GM21360 (cell line): ENCODE results near the gene RASSF9.

Experiments
- ATAC-seq: cut with Tn5 transposase; IDR thresholded peaks from one replicate; pipeline ENCODE4 v1.9.1; 2021; ENCODE audit warnings: mild to moderate bottlenecking, moderate library complexity; ENCODE audit not compliant: unreplicated experiment

The RASSF9 gene

DNA sequence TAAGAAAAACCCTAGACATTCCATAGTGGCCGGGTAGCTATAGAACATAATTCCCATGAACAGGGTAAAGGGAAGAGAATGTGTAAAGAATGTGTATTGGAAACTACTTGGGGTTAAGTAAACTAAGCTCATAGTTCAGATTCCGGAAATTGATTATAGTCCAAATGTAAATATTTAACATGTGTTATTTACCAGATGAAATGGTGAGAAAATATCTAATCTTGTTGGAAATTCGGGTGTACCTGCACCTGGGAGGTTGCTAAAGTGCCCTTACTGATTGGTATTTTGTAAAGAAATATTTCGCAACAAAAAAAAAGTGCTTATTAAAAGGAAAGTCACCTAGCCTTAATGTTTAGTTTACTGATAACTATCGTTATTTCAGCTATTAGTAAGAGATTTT lies 14.4 kb downstream of the RASSF9 start:
- no peak for ATAC-seq

DNA sequence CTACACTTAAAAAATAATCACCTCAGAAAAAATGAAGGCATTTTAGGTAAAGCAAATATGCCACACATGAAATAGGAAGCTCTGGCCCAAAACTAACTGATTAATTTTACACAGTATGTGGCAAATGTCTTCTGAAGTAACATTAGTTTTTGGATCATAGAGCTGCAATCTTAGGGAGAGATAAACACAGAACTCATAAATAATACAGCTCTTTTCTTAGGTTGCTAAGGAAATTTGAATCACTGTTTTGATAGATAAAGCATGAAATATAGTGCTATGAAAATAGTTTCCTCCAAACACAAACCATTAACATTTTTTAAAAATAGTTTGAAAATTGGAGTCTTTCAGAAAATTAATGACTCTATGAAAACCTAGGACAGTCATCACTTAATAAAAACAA lies 15.0 kb downstream of the RASSF9 start:
- no peak for ATAC-seq

DNA sequence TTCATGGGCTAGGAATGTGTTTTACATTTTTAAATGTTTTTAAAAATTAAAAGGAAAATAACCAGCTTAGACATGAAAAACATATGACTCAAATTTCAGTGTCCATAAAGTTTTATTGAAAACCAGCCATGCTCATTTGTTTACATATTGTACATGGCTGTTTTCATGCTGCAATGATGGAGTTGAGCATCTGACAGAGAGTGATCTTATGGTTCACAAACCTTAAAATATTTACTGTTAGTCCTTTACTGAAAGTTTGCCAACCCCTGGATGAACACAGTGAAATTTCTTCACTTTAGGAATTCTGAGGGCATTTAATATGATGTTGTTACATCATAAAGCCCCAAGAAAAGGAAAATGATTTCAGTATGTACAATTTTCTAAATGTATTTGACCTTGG lies 16.1 kb downstream of the RASSF9 start:
- ATAC-seq, result no peak

DNA sequence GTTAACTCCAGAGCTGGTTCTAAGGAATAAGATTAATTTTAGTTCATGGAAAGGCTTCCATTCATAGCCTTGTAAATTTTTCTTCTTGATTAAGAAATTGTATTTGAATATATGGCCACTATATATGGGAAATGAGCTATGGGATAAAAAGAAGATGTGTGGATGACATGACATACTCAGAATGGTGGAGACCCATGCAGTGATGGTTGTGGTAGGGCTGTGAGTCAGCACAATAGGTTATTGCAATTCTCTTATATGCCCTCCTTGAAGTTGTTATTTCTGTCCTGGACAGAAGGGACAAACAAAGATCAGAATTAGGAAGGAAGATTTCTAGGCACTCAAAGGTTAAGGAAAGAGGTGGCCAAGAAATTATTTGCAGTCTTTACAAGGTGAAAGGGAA lies 21.5 kb downstream of the RASSF9 start:
- ATAC-seq, result no peak

DNA sequence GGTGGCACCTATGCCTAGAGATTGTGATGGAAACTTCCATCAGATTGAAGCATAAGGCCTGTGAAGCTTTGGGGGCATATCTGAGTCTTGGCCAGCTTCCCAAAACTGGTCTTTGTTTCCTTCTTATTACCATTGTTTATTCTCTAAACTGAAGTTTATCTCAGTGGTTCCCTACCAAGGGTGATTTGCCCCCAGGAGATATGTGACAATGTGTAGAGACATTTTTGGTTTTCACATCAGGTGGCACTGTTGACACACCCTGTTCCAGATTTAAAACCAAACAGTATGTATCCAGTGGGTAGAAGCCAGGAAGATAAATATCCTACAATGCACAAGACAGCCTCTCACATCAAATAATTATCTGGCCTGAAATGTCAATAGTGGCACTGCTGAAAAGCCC lies 22.1 kb downstream of the RASSF9 start:
- no peak for ATAC-seq

DNA sequence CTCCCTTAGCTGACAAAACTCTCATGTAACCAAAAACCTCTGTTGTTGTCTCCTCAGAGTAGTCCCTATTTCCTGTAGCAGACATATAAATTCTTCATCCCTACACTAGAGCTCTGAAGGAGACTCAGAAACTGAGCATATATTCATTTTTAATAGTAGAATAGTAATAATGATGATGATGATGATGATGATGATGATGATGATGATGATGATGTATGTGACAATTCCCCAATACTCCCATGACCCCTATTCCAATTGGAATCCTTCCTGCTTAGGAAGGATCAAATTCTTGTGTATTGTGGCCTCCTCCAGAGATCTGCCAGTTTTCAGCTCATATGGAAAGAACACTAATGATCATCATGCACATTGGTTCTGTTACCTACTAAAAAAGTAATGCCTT lies 26.7 kb downstream of the RASSF9 start:
- no peak for ATAC-seq

DNA sequence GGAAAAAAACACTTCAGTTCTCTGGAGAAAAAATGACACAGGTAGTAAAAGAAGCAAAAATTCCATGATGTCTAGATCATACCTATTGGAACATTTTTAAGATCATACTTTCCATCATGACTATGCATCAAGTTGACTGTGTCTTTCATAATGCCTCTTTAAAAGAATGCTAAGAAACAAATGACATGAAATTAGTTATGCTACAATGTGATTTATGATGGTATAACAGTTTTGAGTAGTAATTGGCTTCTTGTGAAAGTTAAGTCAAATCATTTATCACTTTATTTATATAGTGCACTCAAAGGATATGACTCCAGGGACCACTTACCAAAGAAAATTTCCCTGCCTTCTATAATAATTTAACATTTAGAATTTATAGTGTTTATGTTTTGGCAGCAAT lies 28.5 kb downstream of the RASSF9 start:
- ATAC-seq, result no peak

DNA sequence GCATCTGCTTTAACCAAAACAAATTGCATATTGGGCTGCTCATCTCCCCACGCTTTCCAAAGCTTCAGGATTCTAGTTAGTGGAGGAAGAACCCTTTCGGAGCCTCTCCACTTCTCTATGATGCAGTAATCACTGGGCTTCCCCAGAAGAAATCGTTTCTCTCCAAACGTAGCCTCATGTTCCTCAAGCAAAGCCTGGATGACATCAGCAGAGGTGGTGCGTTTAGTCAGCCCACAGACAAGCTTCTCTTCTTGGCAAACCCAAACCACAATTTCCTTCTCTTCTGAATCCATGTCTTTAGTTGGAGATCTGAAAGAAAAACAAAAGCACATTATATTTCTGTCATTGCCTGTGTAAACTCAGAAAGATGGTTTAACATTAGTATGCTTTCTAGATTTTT lies 30.6 kb downstream of the RASSF9 start:
- ATAC-seq, result no peak

DNA sequence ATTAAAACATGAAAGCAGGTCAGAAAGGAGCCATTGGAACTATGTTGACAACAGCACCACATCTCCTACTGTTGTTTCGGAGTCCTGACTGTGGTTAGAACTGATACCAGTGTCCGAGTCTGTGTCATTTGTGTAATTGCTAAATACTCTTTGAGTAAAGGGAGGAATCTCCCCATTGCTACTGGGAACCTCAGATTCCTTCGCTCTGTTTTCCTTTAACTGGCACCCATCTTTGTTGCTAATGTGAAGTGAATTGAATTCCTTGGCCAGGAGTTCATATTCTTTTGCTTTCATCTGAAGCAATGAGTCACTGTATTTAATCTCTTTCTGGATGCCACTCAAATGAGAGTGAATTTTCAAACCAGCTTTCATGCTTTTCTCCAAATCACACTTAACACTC lies 31.5 kb downstream of the RASSF9 start:
- ATAC-seq, result no peak

DNA sequence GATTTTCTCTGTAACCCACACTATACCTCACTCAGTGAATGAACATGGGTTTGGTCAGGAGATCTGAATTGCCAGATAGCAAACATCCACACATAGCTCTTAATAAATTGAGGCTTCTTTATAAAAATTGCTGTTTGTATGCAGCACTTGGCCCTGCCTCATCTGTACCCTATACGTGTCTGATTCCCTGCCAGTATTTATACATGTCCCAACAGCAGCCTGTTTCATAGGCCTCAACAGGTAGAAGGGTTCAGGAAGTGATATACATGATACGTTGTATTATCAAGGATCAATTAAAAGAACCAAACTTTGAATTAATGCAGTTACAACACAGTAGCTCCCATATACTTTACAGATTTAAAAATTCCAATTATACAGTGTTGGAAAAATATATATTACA lies 32.3 kb downstream of the RASSF9 start:
- no peak for ATAC-seq

DNA sequence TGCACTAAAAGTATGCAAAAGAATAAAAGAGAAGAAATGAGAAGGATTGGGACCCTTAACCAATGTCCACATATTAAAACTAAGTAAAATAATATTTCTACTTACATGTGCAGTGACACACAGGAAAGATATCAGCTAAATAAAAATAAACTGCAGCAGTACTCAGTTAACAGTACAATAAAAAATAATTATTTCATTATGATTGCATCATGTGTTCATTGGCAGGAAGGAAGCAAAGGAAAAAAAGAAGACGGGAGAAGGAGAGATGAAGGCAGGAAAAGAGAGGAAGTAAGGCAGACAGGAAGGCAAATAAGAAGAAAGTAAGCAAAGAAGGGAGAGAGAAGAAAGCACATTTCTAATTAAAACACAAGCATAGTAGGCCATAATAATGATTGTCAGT lies 33.0 kb downstream of the RASSF9 start:
- no peak for ATAC-seq

DNA sequence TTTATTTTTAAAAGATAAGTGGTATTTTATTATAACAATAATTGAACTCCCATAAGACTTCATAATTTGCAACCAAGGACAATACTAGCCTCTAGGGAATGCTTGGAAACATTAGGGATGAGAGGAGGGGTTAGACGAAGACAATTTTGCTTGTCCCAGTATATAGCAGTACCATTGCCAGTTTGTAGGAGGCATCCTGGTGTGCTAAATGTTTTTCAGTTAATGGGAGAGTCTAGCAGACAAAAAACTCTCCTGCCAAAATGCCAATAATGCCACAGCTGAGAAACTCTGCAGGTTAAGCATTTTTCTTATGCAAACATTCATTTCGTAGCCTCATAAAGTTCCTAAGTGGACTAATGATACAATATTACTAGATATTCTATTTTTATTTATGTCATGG lies 38.1 kb downstream of the RASSF9 start:
- no peak for ATAC-seq

DNA sequence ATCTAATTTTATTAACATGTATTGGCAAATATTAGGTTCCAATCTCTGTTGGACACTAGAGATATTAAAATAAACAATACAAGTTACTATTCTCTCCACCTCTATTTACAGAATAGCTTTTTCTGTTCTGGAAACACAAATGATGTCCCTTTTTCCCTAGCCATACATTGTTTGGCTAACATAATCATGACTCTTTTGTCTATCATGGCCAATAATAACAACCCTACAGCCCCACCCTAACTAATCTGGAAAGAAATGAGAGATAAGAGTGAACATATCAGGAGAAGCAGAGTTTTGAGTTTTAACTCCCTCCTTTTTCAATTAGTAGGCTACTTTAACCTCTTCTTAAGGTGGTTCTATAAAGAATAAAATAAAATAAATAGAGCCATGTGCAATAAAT lies 40.2 kb downstream of the RASSF9 start:
- ATAC-seq, result no peak

DNA sequence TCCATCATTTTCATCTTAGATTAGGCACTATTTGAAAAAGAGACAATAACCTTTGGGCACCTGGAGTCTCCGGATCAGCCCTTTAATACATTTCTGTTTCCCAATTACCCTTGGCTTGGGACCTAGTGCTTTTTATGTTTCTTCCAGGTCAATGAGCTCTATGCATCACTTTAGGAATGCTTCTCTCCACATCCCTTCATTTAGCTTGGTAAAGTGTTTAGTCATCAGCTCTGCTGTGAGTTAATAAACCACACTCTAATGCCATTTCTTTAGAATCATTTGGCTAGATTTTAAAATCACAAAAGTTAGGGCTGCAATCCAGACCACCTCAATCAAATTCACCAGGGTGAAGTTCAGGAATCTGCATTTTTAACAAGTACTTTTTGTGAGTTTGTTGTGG lies 41.7 kb downstream of the RASSF9 start:
- no peak for ATAC-seq

DNA sequence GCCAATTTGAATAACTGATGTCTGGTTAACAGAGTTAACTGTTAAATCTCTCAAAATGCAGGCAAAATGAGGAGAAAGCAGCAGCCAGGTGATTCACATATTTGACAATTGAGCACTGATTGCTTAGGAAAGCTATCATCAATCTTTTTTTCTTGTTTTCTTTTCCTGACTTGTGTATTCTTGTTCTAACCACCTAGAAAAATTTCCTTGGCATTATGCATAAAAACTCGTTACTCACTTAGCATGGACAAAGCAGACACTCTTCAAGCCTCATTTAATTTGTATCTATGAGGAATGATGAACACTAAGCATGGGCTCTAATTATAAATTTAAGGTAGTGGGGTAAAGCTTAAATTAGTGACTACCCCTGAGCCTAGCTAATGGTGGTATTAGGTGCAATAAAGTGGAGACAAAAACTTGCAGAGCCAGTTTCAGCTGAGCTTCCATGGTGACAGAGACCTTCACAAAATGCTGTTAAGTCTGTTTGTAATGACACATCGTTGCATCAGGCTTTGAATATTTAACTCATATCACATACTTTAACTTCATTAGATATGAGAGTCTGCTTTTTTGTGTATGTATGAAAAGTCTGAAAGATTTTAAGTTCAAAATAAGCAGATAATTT lies 52.0 kb downstream of the RASSF9 start:
- ATAC-seq, result no peak

DNA sequence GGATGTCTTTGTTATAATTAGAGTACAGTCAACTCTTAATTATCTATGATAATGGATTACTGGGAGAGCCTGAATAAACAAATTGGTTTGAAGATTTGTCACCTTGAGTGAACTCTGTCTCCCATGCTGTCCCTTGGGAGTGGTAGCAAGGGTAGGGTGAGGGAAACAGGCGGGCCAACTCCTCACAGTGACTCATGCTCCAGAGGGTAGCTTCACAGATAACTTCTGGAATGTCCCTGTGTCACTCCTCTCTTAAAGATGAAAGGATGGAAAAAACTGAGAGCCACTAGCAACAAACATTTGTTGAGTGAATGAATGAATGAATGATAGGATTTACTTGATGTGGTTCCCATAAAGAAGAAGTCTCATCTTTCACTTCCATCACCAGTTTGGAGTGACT lies 53.5 kb downstream of the RASSF9 start:
- ATAC-seq, result no peak

DNA sequence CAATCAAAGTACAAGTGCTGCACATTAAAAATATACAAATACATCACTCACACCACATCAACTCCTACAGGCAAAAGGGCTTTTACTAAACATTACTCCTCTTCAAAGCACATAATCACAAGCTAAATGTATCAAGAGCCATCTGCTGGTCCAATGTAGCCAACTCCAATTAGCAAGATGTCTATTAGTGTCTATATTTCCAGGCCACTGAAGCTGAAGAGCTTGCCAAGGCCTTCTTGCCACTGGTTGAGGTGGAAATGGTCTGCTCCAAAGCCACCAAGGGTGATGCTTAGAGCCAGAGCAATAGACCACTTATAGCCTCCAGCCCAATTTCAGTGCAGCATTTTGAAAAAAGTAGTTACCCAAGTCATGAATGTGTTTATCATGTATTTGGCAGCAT lies 54.4 kb downstream of the RASSF9 start:
- no peak for ATAC-seq

DNA sequence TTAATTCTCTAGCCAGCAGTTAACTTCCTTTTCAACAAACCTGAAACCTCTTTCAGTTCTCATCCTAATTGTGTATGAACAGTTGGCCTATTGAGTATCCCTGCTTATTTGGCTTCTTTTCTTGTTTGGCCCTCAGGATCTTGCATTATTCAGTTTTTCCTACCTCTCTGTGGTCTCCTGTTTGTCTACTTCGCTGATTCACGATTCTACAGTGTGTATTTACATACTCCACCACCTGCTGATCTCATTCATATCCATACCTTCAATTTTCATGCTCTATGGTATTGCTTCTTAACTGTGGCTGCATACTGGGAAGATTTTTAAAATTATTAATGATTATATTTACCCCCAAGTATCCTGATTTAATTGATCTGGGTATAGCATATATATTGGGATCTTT lies 56.4 kb downstream of the RASSF9 start:
- ATAC-seq, result no peak

DNA sequence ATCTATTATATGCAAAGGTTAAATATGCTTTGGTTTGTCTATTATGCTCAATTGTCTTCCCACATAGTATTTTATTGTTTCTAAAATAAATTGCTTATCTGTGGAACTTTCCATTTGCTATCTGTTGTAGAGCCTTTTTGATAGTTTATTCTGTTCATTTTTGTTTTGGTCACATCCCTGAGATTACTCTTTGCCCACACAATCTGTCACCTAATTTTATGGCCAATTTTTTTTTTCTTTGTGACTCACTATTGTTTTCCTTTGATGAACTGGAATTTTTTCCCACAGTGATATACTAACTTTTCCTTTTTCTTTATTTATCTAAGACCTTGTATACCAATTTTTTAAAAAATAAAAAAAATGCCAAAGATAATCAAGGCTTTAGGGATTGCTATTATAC lies 61.1 kb downstream of the RASSF9 start:
- ATAC-seq, result no peak

DNA sequence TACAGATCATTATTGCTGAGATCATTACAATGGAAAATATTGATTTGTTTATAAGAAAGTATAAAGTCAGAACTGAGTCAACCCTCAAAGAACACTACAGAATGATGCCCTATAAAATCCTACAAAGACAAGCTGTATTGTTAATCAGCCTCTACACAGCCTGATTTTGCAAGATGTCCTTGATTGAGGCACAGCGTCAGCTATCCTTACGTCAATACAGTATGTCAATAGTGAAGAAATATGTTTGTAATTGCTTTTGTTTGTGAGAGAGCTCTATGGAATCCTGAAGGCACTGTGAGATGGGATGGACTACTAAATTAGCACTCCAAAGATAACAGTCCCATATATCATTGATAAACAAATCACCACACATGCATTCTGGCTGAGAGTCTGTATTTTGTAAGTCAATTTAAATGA lies 70.7 kb downstream of the RASSF9 start:
- ATAC-seq, result no peak

DNA sequence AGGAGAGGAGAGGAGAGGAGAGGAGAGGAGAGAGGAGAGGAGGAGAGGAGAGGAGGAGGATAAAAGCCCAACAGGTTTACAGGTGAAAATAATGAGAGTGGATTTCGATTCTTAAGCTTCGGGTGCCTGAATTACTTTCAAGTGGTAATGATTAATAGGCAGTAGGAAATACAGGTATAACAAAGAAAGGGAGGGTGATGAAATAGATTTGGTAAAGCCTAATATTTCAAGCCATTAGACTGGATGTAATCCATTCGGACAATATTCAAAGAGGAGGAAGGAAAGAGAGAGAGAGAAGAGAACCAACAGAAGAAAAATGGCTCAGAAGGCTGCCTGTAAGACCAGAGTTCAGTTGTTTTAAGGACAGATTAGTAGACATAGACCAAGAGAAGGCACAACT lies 76.6 kb downstream of the RASSF9 start:
- ATAC-seq, result no peak

DNA sequence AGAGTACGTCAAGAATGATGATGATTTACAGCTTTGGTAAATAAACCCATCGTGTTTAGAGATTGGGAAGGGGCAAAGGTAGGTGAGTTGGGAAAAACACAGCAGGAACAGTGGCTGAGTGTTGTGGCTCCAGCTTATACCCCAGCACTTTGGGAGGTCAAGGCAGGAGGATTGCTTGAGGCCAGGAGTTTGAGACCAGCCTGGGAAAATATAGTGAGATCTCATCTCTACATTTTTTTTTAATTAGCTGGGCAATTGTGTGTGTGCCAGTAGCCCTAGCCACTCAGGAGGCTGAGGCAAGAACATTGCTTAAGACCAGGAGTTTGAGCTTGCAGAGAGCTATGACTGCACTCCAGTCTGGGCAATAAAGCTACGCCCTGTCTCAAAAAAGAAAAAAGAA lies 77.1 kb downstream of the RASSF9 start:
- no peak for ATAC-seq

DNA sequence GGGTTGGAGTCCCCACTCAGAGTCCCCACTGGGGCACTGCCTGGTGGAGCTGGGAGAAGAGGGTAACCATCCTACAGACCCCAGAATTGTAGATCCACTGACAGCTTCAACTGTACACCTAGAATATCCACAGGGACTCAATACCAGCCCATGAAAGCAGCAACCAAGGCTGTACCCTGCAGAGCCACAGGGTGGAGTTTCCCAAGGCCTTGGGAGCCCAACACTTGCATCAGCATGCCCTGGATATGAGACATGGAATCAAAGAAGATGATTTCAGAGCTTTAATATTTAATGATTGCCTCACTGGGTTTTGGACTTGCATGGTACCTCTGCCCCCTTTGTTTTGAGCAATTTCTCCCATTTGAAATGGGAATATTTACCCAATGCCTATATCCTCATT lies 80.4 kb downstream of the RASSF9 start:
- ATAC-seq, result no peak
